GM12878 (cell line): ENCODE results near the gene CA10.

ENCODE experiments used
- CEBPB ChIP-seq, 2 experiments: fragments of 150-350 bp in 1 of 2; IDR thresholded peaks; 2 replicates each; pipeline ENCODE4 v1.6.1; 2012 to 2014; ENCODE audit warnings: low read depth in 2 of 2, low read length in 2 of 2, borderline replicate concordance in 1 of 2, inconsistent platforms in 1 of 2
- CHD2 ChIP-seq: IDR thresholded peaks from 2 replicates; pipeline ENCODE4 v1.6.1; 2011; ENCODE audit warnings: low read depth, low read length, improper control_type of control experiment, borderline replicate concordance
- CREB1 ChIP-seq: IDR thresholded peaks from 2 replicates; pipeline ENCODE4 v1.6.1; 2012; ENCODE audit warnings: low read depth, mild to moderate bottlenecking, inconsistent platforms
- CTCF ChIP-seq, 3 experiments: IDR thresholded peaks in 2 of 3; conservative IDR thresholded peaks in 1 of 3; 2 replicates each; pipeline ENCODE4 v1.5.1; 2011; ENCODE audit warnings: low read depth in 3 of 3, low read length in 3 of 3, mild to moderate bottlenecking in 3 of 3, control low read depth in 2 of 3, moderate library complexity in 2 of 3, inconsistent platforms in 1 of 3, mixed read lengths in 1 of 3; ENCODE audit not compliant: control insufficient read depth in 2 of 3, insufficient read depth in 1 of 3; ENCODE audit errors: extremely low read depth in 1 of 3
- EP300 ChIP-seq, 2 experiments: fragments of 150-350 bp in 1 of 2; IDR thresholded peaks; 2 replicates each; pipeline ENCODE4 v1.6.1; 2011 to 2012; ENCODE audit warnings: low read depth in 2 of 2, low read length in 2 of 2, borderline replicate concordance in 1 of 2, improper control_type of control experiment in 1 of 2, inconsistent platforms in 1 of 2; ENCODE audit not compliant: control insufficient read depth in 1 of 2
- ESRRA ChIP-seq: IDR thresholded peaks from 2 replicates; pipeline ENCODE4 v1.6.1; 2012; ENCODE audit warnings: mild to moderate bottlenecking, low read length, improper control_type of control experiment
- ETV6 ChIP-seq, 2 experiments: fragments of 450-650 bp in 1 of 2; IDR thresholded peaks in 1 of 2; conservative IDR thresholded peaks in 1 of 2; 2 replicates each; pipeline ENCODE4 v1.6.1; 2014; ENCODE audit warnings: antibody characterized with exemption in 1 of 2, borderline replicate concordance in 1 of 2, low read depth in 1 of 2, mild to moderate bottlenecking in 1 of 2, moderate library complexity in 1 of 2
- NFYB ChIP-seq: IDR thresholded peaks from 2 replicates; pipeline ENCODE4 v1.6.1; 2011; ENCODE audit warnings: low read depth, mild to moderate bottlenecking, low read length, improper control_type of control experiment, moderate library complexity; ENCODE audit not compliant: insufficient read depth
- NRF1 ChIP-seq: conservative IDR thresholded peaks from 2 replicates; pipeline ENCODE4 v1.6.1; 2011; ENCODE audit warnings: mild to moderate bottlenecking, low read depth, low read length, improper control_type of control experiment
- RB1 ChIP-seq: fragments of 450-650 bp; formaldehyde crosslinking; IDR thresholded peaks from 2 replicates; pipeline ENCODE4 v1.6.1; 2017; ENCODE audit warnings: mild to moderate bottlenecking, borderline replicate concordance

- TF ChIP-seq EP300 (IDR thresholded peaks at IDR 0.05; ENCODE audit: borderline replicate concordance in 1 of 2, control insufficient read depth in 1 of 2, low read depth in 2 of 2, low read length in 2 of 2) (no peak), ESRRA (no peak), RB1 (no peak), CREB1 (no peak), ETV6 (conservative IDR thresholded peaks at IDR 0.05 in 1 of 2, IDR thresholded peaks at IDR 0.05 in 1 of 2; ENCODE audit: borderline replicate concordance in 1 of 2, low read depth in 1 of 2) (no peak), NRF1 (no peak), CTCF (IDR thresholded peaks at IDR 0.05 in 2 of 3, conservative IDR thresholded peaks at IDR 0.05 in 1 of 3; ENCODE audit: control insufficient read depth in 2 of 3, extremely low read depth in 1 of 3, insufficient read depth in 1 of 3, low read depth in 3 of 3, low read length in 3 of 3) (no peak), CEBPB (IDR thresholded peaks at IDR 0.05; ENCODE audit: borderline replicate concordance in 1 of 2, low read depth in 2 of 2, low read length in 2 of 2) (no peak), CHD2 (no peak), NFYB (no peak)
Observed at GRCh38 chr17:52148288-52148968, 10.1 kb downstream of the CA10 start.
